MM.1S (cell line): Measurements from ENCODE around the gene SPCS1.

Experiments
- CTCF ChIP-seq: fragments of 300-600 bp; sonication (generic); IDR thresholded peaks from 2 replicates; pipeline ENCODE4 v1.5.1; 2016; ENCODE audit warnings: antibody characterized with exemption, low read length, mixed read lengths
- EZH2 ChIP-seq: fragments of 300-600 bp; sonication (generic); optimal IDR thresholded peaks from 2 replicates; pipeline ENCODE3; 2017; ENCODE audit warnings: low read depth, mild to moderate bottlenecking, antibody characterized with exemption, low read length, mixed read lengths
- EZH2phosphoT487 ChIP-seq: fragments of 300-600 bp; sonication (generic); IDR thresholded peaks from 2 replicates; pipeline ENCODE4 v1.6.1; 2018; ENCODE audit warnings: antibody characterized with exemption, low read length

DNA sequence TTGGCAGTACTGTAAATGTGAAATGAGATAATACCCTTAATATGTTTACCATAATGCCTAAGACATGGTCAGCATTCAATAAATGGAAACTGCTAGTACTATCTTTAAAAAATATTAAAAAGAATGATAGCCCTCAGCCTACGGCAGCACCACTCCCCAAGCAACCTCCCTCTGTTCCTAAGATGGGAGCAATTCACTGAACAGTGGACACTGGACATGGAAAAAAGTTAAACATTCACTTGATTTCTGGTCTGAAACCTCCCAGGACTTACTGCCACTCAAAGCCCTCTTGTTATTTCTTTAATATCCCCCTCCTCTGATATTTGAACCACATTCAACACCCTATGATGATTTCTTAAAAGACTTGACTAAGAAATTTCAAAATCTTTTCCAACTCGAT is 37.8 kb downstream of the SPCS1 start:
- TF ChIP-seq CTCF (no peak), EZH2 (no peak), EZH2phosphoT487 (no peak)
